ENCODE results near the gene TDO2. TPM values are rescaled to one million over a fixed set of nuclear protein-coding genes. Genes with fewer than 3 reads are reported as not detected.

The TDO2 gene
- total and polyA plus RNA-seq, 2 experiments from 2014 or later = 0.57 to 2.5 TPM

DNA sequence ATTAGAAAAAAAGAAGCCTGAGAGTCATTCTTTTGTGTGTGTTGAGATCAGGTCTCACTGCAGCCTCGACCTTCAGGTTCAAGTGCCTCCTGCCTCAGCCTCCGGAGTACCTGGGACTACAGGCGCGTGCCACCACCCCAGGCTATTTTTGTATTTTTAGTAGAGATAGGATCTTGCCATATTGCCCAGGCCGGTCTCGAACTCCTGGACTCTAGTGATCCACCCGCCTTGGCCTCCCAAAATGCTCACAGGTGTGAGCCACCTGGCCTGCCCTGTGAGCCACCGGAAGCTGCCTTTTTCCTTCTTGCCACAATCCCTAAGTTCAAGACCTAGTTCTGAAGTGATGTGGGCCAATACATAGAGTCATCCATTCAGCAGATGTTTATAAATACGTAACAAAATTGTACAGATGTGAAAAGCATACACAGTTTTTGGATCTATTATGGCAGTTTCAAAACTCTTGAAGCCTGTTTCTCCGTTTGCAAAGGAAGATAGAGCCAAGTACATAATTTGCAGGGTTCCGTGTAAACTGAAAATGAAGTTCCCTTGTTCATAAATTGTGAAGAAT is 50.7 kb downstream of the TDO2 start:
- TF ChIP-seq, protein P1, sequence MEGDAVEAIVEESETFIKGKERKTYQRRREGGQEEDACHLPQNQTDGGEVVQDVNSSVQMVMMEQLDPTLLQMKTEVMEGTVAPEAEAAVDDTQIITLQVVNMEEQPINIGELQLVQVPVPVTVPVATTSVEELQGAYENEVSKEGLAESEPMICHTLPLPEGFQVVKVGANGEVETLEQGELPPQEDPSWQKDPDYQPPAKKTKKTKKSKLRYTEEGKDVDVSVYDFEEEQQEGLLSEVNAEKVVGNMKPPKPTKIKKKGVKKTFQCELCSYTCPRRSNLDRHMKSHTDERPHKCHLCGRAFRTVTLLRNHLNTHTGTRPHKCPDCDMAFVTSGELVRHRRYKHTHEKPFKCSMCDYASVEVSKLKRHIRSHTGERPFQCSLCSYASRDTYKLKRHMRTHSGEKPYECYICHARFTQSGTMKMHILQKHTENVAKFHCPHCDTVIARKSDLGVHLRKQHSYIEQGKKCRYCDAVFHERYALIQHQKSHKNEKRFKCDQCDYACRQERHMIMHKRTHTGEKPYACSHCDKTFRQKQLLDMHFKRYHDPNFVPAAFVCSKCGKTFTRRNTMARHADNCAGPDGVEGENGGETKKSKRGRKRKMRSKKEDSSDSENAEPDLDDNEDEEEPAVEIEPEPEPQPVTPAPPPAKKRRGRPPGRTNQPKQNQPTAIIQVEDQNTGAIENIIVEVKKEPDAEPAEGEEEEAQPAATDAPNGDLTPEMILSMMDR (IDR thresholded peaks at IDR 0.05; ENCODE audit: low read depth, low read length) = no peak
- Histone ChIP-seq H3K9me3 (ENCODE audit: low read depth) (no peaks in the 10 kb centered on the region), H3K4me1 (ENCODE audit: low read depth) (peaks cover 5% of the 10 kb centered on the region), H3K4me3 (peak overlapping the region; percentile 48), H3K27ac (no peak overlapping the region), H3K27me3 (no peaks in the 10 kb centered on the region), H3K36me3 (no peaks in the 10 kb centered on the region)
- DNase-seq (ENCODE audit: low read depth in 1 of 2, low spot score in 1 of 2) = no peak

DNA sequence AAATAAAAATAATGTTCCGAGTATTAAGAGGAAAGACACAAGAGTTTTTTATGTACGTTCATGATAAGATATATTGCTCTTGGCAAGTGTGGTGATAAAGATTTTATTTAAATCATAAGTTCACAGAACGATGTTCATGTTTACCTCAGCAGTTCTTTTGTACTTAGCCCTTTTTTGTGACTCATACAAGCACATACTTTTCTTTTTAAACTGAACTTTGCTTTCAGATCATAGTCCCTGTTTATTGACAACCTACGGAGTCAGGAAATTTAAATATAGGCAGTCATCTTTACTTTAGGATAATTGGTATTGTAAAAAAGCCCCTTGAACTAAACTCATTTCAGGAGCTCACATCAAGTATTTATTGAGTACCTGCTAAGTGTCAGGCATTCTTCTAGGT is 51.4 kb downstream of the TDO2 start:
- Histone ChIP-seq H3K36me3 (no peaks in the 10 kb centered on the region), H3K4me1 (ENCODE audit: low read depth) (peaks cover 5% of the 10 kb centered on the region), H3K9me3 (ENCODE audit: low read depth) (no peaks in the 10 kb centered on the region), H3K27ac (no peak overlapping the region), H3K27me3 (no peaks in the 10 kb centered on the region), H3K4me3 (no peak overlapping the region)
- no peak for DNase-seq (ENCODE audit: low read depth in 1 of 2, low spot score in 1 of 2)
- TF ChIP-seq, protein P1 (IDR thresholded peaks at IDR 0.05; ENCODE audit: low read depth, low read length) = no peak

DNA sequence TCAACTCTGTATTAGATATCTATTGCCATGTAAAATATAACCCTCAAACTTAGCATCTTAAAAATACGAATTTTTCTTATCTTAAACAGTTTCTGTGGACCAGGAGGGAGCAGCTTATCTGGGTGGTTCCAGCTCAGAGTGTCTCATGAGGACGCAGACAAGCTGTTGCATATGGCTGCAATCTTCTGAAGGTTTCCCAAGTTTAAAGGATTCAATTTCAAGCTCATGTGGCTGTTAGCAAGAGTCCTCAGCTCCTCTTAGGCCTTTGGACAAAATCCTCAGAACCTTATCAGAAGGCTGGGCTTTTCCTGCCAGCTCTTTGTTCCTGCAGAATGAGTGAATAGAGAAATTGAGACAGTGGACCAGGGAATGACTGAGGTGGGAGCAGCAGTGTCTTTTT is 53.0 kb downstream of the TDO2 start:
- Histone ChIP-seq H3K36me3 (no peaks in the 10 kb centered on the region), H3K9me3 (ENCODE audit: low read depth) (no peaks in the 10 kb centered on the region), H3K27me3 (no peaks in the 10 kb centered on the region), H3K27ac (no peak overlapping the region), H3K4me3 (no peak overlapping the region), H3K4me1 (ENCODE audit: low read depth) (peaks cover 5% of the 10 kb centered on the region)
- TF ChIP-seq, protein P1 (IDR thresholded peaks at IDR 0.05; ENCODE audit: low read depth, low read length) = no peak
- no peak for DNase-seq (ENCODE audit: low read depth in 1 of 2, low spot score in 1 of 2)

DNA sequence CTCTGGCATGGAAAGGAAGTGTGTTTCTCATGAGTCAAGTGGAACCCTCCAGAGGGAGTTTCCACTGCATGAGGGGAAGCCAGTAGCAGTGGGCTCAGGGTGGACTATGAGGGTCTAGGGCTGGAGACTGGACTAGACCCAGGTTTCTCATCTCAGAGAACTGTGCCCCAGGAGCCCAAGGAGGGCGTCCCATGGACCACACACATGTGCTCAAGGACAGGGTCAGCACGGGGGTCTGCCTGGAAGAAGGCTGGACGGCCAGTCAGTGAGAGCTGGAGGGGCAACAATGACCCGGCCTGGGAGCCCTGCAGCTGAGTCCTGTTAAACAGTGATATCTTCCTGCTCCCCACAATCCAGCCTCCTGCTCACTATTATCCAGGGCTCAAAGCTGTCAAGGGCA is 55.9 kb downstream of the TDO2 start:
- Histone ChIP-seq H3K9me3 (ENCODE audit: low read depth) (no peaks in the 10 kb centered on the region), H3K27me3 (no peaks in the 10 kb centered on the region), H3K27ac (no peak overlapping the region), H3K36me3 (no peaks in the 10 kb centered on the region), H3K4me1 (ENCODE audit: low read depth) (no peaks in the 10 kb centered on the region), H3K4me3 (no peak overlapping the region)
- TF ChIP-seq, protein P1 (IDR thresholded peaks at IDR 0.05; ENCODE audit: low read depth, low read length) = no peak
- no peak for DNase-seq (ENCODE audit: low read depth in 1 of 2, low spot score in 1 of 2)

DNA sequence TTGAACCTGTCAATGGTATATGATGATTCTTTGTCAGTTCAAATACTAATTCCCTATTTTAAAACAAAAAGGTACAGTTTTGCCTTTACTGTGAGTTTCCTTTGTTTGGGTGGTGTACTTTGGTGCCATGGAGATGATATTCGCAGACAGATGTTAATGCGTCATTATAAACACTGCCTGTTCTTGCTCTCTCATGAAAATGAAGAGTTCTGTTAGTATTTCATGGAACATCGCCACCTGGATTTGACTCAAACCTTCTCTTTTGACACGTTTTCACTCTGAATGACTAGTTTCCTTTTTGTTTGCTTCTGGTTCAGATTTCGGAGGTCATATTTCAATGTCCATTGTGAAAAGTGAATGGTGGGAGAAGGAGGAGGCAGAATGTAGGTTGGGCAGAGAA is 57.0 kb downstream of the TDO2 start:
- peak in 1 of 2 donors; percentile 60 for DNase-seq (ENCODE audit: low read depth in 1 of 2, low spot score in 1 of 2)
- H3K27ac ChIP-seq = no peak overlapping the region
- no peaks in the 10 kb centered on the region for H3K4me1 ChIP-seq (ENCODE audit: low read depth)
- no peak overlapping the region for H3K4me3 ChIP-seq
- TF ChIP-seq, protein P1 (IDR thresholded peaks at IDR 0.05; ENCODE audit: low read depth, low read length) = no peak
- no peaks in the 10 kb centered on the region for H3K27me3 ChIP-seq
- H3K36me3 ChIP-seq = no peaks in the 10 kb centered on the region
- H3K9me3 ChIP-seq (ENCODE audit: low read depth) = no peaks in the 10 kb centered on the region

All from cardiac muscle cell (in vitro differentiated cells and primary cell).